Smooth muscle cell (in vitro differentiated cells): ENCODE results near the gene TAT. TPM values are rescaled to one million over a fixed set of nuclear protein-coding genes. Genes with fewer than 3 reads are reported as not detected.
"Not testable (repeated sequence)": the region's sequence is repeated elsewhere in the genome, so short reads cannot be mapped to it uniquely, and the experiment has no call there.

Experiments
- DNase-seq: peaks from one replicate; lab custom pipeline; 2025; ENCODE audit not compliant: unreplicated experiment; lab: John Stamatoyannopoulos, UW
- H2AFZ ChIP-seq: fragments of 200-600 bp; sonication (generic); 2 replicates; pipeline ENCODE4 v1.6.0; 2016; ENCODE audit warnings: antibody characterized with exemption, low read depth, mild to moderate bottlenecking
- H3F3A ChIP-seq: fragments of 200-600 bp; sonication (generic); 2 replicates; pipeline ENCODE4 v1.6.0; 2017; ENCODE audit warnings: antibody characterized with exemption, low read depth
- H3K27ac ChIP-seq: fragments of 200-600 bp; sonication (generic); 2 replicates; pipeline ENCODE4 v1.5.1; 2016; ENCODE audit warnings: low read depth, mild to moderate bottlenecking
- H3K27me3 ChIP-seq: fragments of 200-600 bp; sonication (generic); 2 replicates; pipeline ENCODE4 v1.6.1; 2016; ENCODE audit warnings: low read depth, mild to moderate bottlenecking
- H3K36me3 ChIP-seq: fragments of 200-600 bp; sonication (generic); 2 replicates; pipeline ENCODE4 v1.5.1; 2016; ENCODE audit warnings: low read depth
- H3K4me1 ChIP-seq: fragments of 200-600 bp; sonication (generic); 2 replicates; pipeline ENCODE4 v1.5.1; 2016; ENCODE audit warnings: low read depth
- H3K4me2 ChIP-seq: fragments of 200-600 bp; sonication (generic); 2 replicates; pipeline ENCODE4 v1.6.0; 2016; ENCODE audit warnings: mild to moderate bottlenecking
- H3K4me3 ChIP-seq: fragments of 200-600 bp; sonication (generic); 2 replicates; pipeline ENCODE4 v1.5.1; 2016; ENCODE audit warnings: mild to moderate bottlenecking
- H3K79me2 ChIP-seq: fragments of 200-600 bp; sonication (generic); 2 replicates; pipeline ENCODE4 v1.6.0; 2016; ENCODE audit warnings: low read depth, mild to moderate bottlenecking
- H3K9ac ChIP-seq: fragments of 200-600 bp; sonication (generic); 2 replicates; pipeline ENCODE4 v1.6.0; 2016; ENCODE audit warnings: low read depth
- H3K9me3 ChIP-seq: fragments of 200-600 bp; sonication (generic); replicated peaks from 2 replicates; pipeline ENCODE4 v1.5.1; 2016; ENCODE audit warnings: low read depth
- H4K20me1 ChIP-seq: fragments of 200-600 bp; sonication (generic); 2 replicates; pipeline ENCODE4 v1.6.0; 2016; ENCODE audit warnings: low read depth
- CTCF ChIP-seq: fragments of 200-600 bp; sonication (generic); IDR thresholded peaks from 2 replicates; pipeline ENCODE4 v1.5.1; 2017; ENCODE audit warnings: borderline replicate concordance, mild to moderate bottlenecking, antibody characterized with exemption; ENCODE audit not compliant: insufficient read depth, poor library complexity, severe bottlenecking
- whole genome bisulfite sequencing: methylation state at CpG from one replicate; pipeline ENCODE4 v1.1.7; 2016; ENCODE audit warnings: low lambda C conversion rate; 5-methylcytosine and 5-hydroxymethylcytosine counted together
- polyA plus RNA-seq: library from polyadenylated mRNA; unstranded; fragments of >200 nt; fragmentation: Nextera tagmentation; extraction: Ambion mirVana; gene quantifications from 2 replicates; pipeline ENCODE4 v1.2.1, GENCODE V29; 2016
- total RNA-seq: library from RNA; depleted of rRNA; stranded (reverse); fragments of >200 nt; gene quantifications from 2 replicates; pipeline ENCODE4 v1.2.3, GENCODE V29; 2014

Gene TAT
- total and polyA plus RNA-seq, 2 experiments from 2014 or later = not detected

- Histone ChIP-seq H3K4me3 (peak overlapping the region; percentile 53), H3K4me2 (peak overlapping the region; percentile 84), H3K27ac (peak overlapping the region; percentile 82), H3F3A (peaks cover 6% of the 10 kb centered on the region), H3K79me2 (no peaks in the 10 kb centered on the region), H3K4me1 (no peaks in the 10 kb centered on the region), H4K20me1 (no peaks in the 10 kb centered on the region), H2AFZ (peak overlapping the region; percentile 95), H3K27me3 (no peaks in the 10 kb centered on the region), H3K9me3 (no peaks in the 10 kb centered on the region), H3K9ac (peak overlapping the region; percentile 62), H3K36me3 (no peaks in the 10 kb centered on the region)
- TF ChIP-seq CTCF = no peak
- WGBS = 71% methylated on average over 9 of the region's 9 CpGs
- DNase-seq = no peak
Observed at GRCh38 chr16:71565812-71566700, 10.8 kb downstream of the TAT start.

GRCh38 chr16:71564335-71564967 is 12.4 kb downstream of the TAT start:
- H3K27ac ChIP-seq = peak overlapping the region; percentile 82
- TF ChIP-seq CTCF = no peak
- WGBS = 15% methylated on average over 19 of the region's 19 CpGs

GRCh38 chr16:71562552-71562951 is 14.3 kb downstream of the TAT start:
- Histone ChIP-seq H4K20me1 (no peaks in the 10 kb centered on the region), H3K4me2 (no peak overlapping the region), H2AFZ (no peak overlapping the region), H3K27ac (no peak overlapping the region), H3K27me3 (no peaks in the 10 kb centered on the region), H3K79me2 (no peaks in the 10 kb centered on the region), H3K9ac (no peak overlapping the region), H3F3A (peaks cover 6% of the 10 kb centered on the region), H3K9me3 (no peaks in the 10 kb centered on the region), H3K4me1 (no peaks in the 10 kb centered on the region), H3K4me3 (no peak overlapping the region), H3K36me3 (no peaks in the 10 kb centered on the region)
- no peak for DNase-seq
- no peak for TF ChIP-seq CTCF
- whole genome bisulfite sequencing = 96% methylated on average over 1 of the region's 1 CpG

More at GRCh38 chr16:71564335-71564967, 12.4 kb downstream of the TAT start:
- Histone ChIP-seq H3K4me1 (no peaks in the 10 kb centered on the region), H3F3A (peaks cover 6% of the 10 kb centered on the region), H3K4me2 (peak overlapping the region; percentile 84), H3K9ac (peak overlapping the region; percentile 62), H4K20me1 (no peaks in the 10 kb centered on the region), H3K36me3 (no peaks in the 10 kb centered on the region), H3K27me3 (no peaks in the 10 kb centered on the region), H3K4me3 (peak overlapping the region; percentile 53), H3K79me2 (no peaks in the 10 kb centered on the region), H2AFZ (peak overlapping the region; percentile 95), H3K9me3 (no peaks in the 10 kb centered on the region)
- no peak for DNase-seq

- not testable (repeated sequence) for H3K4me1 ChIP-seq, H3K36me3 ChIP-seq, H3K79me2 ChIP-seq, H3K27ac ChIP-seq, DNase-seq, H3K4me3 ChIP-seq, H2AFZ ChIP-seq, H4K20me1 ChIP-seq, H3K27me3 ChIP-seq, H3K9me3 ChIP-seq, H3K4me2 ChIP-seq, H3K9ac ChIP-seq, H3F3A ChIP-seq
- WGBS = 76% methylated on average over 8 of the region's 8 CpGs
Observed at GRCh38 chr16:71561886-71562285, 15.0 kb downstream of the TAT start.
